ENCODE data around the gene ADI1. TPM values are rescaled to one million over a fixed set of nuclear protein-coding genes. Genes with fewer than 3 reads are reported as not detected.

Gene ADI1
- total RNA-seq, 1 experiment from 2014 or later: 69.2 TPM

GRCh38 chr2:3535467-3535793 is 16.1 kb upstream of the ADI1 start:
- peaks cover 2% of the 10 kb centered on the region; the same call in 1 of the 2 replicates for H3K36me3 ChIP-seq (ENCODE audit: control insufficient read depth, insufficient read depth, low read length)
- H3K27ac Mint-ChIP-seq (ENCODE audit: unreplicated experiment): peak overlapping the region; percentile 99
- CTCF ChIA-PET: interaction anchor here (1.0 to 1.5 kb wide), 6 partner anchors 10 to 156 kb away, joined by 3 to 7 read pairs (median 4); partner anchors contain the start of genes ADI1, RNASEH1 and TRAPPC12
- BruUV-seq (replicated peaks): no TSS peak
- peak in 1 of 2 experiments; percentile 19 for TF ChIP-seq CTCF (IDR thresholded peaks at IDR 0.05; ENCODE audit: insufficient read depth in 1 of 2, low read depth in 1 of 2, low read length in 1 of 2, severe bottlenecking in 1 of 2, unreplicated experiment in 1 of 2)
- peaks cover 7% of the 10 kb centered on the region for H3K4me1 Mint-ChIP-seq (ENCODE audit: low read depth, unreplicated experiment)
- peaks cover 7% of the 10 kb centered on the region for H3K9me3 Mint-ChIP-seq (ENCODE audit: unreplicated experiment)
- peak overlapping the region; percentile 54 for H3K4me3 ChIP-seq (ENCODE audit: low read depth, low read length)
- H3K4me1 ChIP-seq: peaks cover 7% of the 10 kb centered on the region; the same call in 1 of the 2 replicates
- DNase-seq: peak; percentile 60
- H3K9me3 ChIP-seq: no peaks in the 10 kb centered on the region
- H3K27me3 Mint-ChIP-seq (ENCODE audit: insufficient read depth, unreplicated experiment): no peaks in the 10 kb centered on the region
- no peaks in the 10 kb centered on the region for H3K27me3 ChIP-seq (replicated peaks; ENCODE audit: control insufficient read depth, insufficient read depth, low read length)
- intact Hi-C loops (cut with micrococcal nuclease; ENCODE audit: unreplicated experiment): loop anchor here (5.0 kb wide), 1 partner anchor 73 kb away; no protein-coding TSS in a partner anchor
- peaks cover 31% of the 10 kb centered on the region for H3K36me3 Mint-ChIP-seq (ENCODE audit: insufficient read depth, unreplicated experiment)
- H3K4me3 Mint-ChIP-seq (ENCODE audit: unreplicated experiment): peak overlapping the region; percentile 95
- POLR2A ChIA-PET: interaction anchor here (1.1 to 2.0 kb wide), 3 partner anchors 16 to 23 kb away, joined by 3 to 15 read pairs (median 13); partner anchors contain the start of genes ADI1 and RNASEH1

GRCh38 chr2:3534251-3534814 is 15.0 kb upstream of the ADI1 start:
- Histone ChIP-seq H3K36me3 (ENCODE audit: control insufficient read depth, insufficient read depth, low read length) (peaks cover 2% of the 10 kb centered on the region; the same call in 1 of the 2 replicates), H3K9me3 (no peaks in the 10 kb centered on the region), H3K4me1 (peaks cover 7% of the 10 kb centered on the region; the same call in 1 of the 2 replicates), H3K4me3 (ENCODE audit: low read depth, low read length) (no peak overlapping the region), H3K27me3 (replicated peaks; ENCODE audit: control insufficient read depth, insufficient read depth, low read length) (no peaks in the 10 kb centered on the region)
- peaks cover 20% of the 10 kb centered on the region for H3K36me3 Mint-ChIP-seq (ENCODE audit: insufficient read depth, unreplicated experiment)
- no peak for TF ChIP-seq CTCF (IDR thresholded peaks at IDR 0.05; ENCODE audit: insufficient read depth in 1 of 2, low read depth in 1 of 2, low read length in 1 of 2, severe bottlenecking in 1 of 2, unreplicated experiment in 1 of 2)
- POLR2A ChIA-PET: no interaction called here
- no TSS peak for BruUV-seq (replicated peaks)
- H3K9me3 Mint-ChIP-seq (ENCODE audit: unreplicated experiment): peaks cover 14% of the 10 kb centered on the region
- CTCF ChIA-PET: no interaction called here
- no peak for DNase-seq
- no peak overlapping the region for H3K4me3 Mint-ChIP-seq (ENCODE audit: unreplicated experiment)
- H3K27me3 Mint-ChIP-seq (ENCODE audit: insufficient read depth, unreplicated experiment): no peaks in the 10 kb centered on the region
- intact Hi-C loops (cut with micrococcal nuclease; ENCODE audit: unreplicated experiment): no loop called here
- H3K27ac Mint-ChIP-seq (ENCODE audit: unreplicated experiment): no peak overlapping the region
- peaks cover 7% of the 10 kb centered on the region for H3K4me1 Mint-ChIP-seq (ENCODE audit: low read depth, unreplicated experiment)

GRCh38 chr2:3533836-3534235 is 14.5 kb upstream of the ADI1 start:
- Mint-ChIP-seq H3K27me3 (ENCODE audit: insufficient read depth, unreplicated experiment) (no peaks in the 10 kb centered on the region), H3K9me3 (ENCODE audit: unreplicated experiment) (peaks cover 14% of the 10 kb centered on the region), H3K36me3 (ENCODE audit: insufficient read depth, unreplicated experiment) (peaks cover 18% of the 10 kb centered on the region), H3K27ac (ENCODE audit: unreplicated experiment) (no peak overlapping the region), H3K4me3 (ENCODE audit: unreplicated experiment) (no peak overlapping the region), H3K4me1 (ENCODE audit: low read depth, unreplicated experiment) (peaks cover 7% of the 10 kb centered on the region)
- no TSS peak for BruUV-seq (replicated peaks)
- intact Hi-C loops (cut with micrococcal nuclease; ENCODE audit: unreplicated experiment): no loop called here
- TF ChIP-seq CTCF (IDR thresholded peaks at IDR 0.05; ENCODE audit: insufficient read depth in 1 of 2, low read depth in 1 of 2, low read length in 1 of 2, severe bottlenecking in 1 of 2, unreplicated experiment in 1 of 2): no peak
- no peaks in the 10 kb centered on the region for H3K9me3 ChIP-seq
- CTCF ChIA-PET: no interaction called here
- H3K4me3 ChIP-seq (ENCODE audit: low read depth, low read length): no peak overlapping the region
- peaks cover 7% of the 10 kb centered on the region; the same call in 1 of the 2 replicates for H3K4me1 ChIP-seq
- H3K36me3 ChIP-seq (ENCODE audit: control insufficient read depth, insufficient read depth, low read length): peaks cover 2% of the 10 kb centered on the region; the same call in 1 of the 2 replicates
- no peak for DNase-seq
- no peaks in the 10 kb centered on the region for H3K27me3 ChIP-seq (replicated peaks; ENCODE audit: control insufficient read depth, insufficient read depth, low read length)
- POLR2A ChIA-PET: no interaction called here

Data from Caco-2 (cell line).